HEK293 (cell line): ENCODE measurements around the gene IGF2R.

ENCODE experiments used
- CTCF ChIP-seq: fragments of 450-650 bp; formaldehyde crosslinking; IDR thresholded peaks from 2 replicates; pipeline ENCODE4 v1.5.1; 2016; ENCODE audit warnings: missing biosample characterization, missing genetic modification characterization
- MYNN ChIP-seq: fragments of 450-650 bp; formaldehyde crosslinking; IDR thresholded peaks from 2 replicates; pipeline ENCODE4 v1.5.1; 2016; ENCODE audit warnings: missing biosample characterization, missing genetic modification characterization, borderline replicate concordance
- TCF7L2 ChIP-seq: IDR thresholded peaks from 2 replicates; pipeline ENCODE4 v1.6.1; 2011; ENCODE audit warnings: low read depth, mild to moderate bottlenecking, inconsistent platforms, low read length, moderate library complexity, borderline replicate concordance
- YY1 ChIP-seq: fragments of 450-650 bp; formaldehyde crosslinking; IDR thresholded peaks from 2 replicates; pipeline ENCODE4 v1.5.1; 2018; ENCODE audit warnings: missing biosample characterization, missing genetic modification characterization
- ZFHX2 ChIP-seq: fragments of 450-650 bp; formaldehyde crosslinking; conservative IDR thresholded peaks from 2 replicates; pipeline ENCODE4 v1.5.1; 2016; ENCODE audit warnings: missing biosample characterization, missing genetic modification characterization
- ZNF221 ChIP-seq: fragments of 450-650 bp; formaldehyde crosslinking; IDR thresholded peaks from 2 replicates; pipeline ENCODE4 v1.5.1; 2017; ENCODE audit warnings: missing biosample characterization, missing genetic modification characterization, borderline replicate concordance
- ZNF335 ChIP-seq: fragments of 450-650 bp; formaldehyde crosslinking; conservative IDR thresholded peaks from 2 replicates; pipeline ENCODE4 v1.5.1; 2016; ENCODE audit warnings: missing biosample characterization, missing genetic modification characterization
- ZNF449 ChIP-seq: fragments of 450-650 bp; formaldehyde crosslinking; IDR thresholded peaks from 2 replicates; pipeline ENCODE4 v1.5.1; 2017; ENCODE audit warnings: missing biosample characterization, mild to moderate bottlenecking, missing genetic modification characterization, moderate library complexity

- TF ChIP-seq ZFHX2 (tag by site-specific recombination) (no peak), TCF7L2 (no peak), ZNF449 (tag by site-specific recombination) (no peak), CTCF (tag by site-specific recombination) (no peak), YY1 (tag by site-specific recombination) (no peak), ZNF221 (no peak), ZNF335 (tag by site-specific recombination) (no peak), MYNN (no peak)
Measured at GRCh38 chr6:159931112-159931511, 37.8 kb upstream of the IGF2R start.
